Astrocyte (in vitro differentiated cells and primary cell): ENCODE measurements around the gene PPM1L. TPM values are rescaled to one million over a fixed set of nuclear protein-coding genes. Genes with fewer than 3 reads are reported as not detected.
A peak's percentile ranks its signal among the peaks of the same experiment; 100 is the strongest.

Experiments used
- DNase-seq: peaks from one replicate; pipeline ENCODE4 v3.0.0-alpha.2; 2010; ENCODE audit warnings: low read depth
- FAIRE-seq: peaks from 2 replicates; lab custom pipeline; 2011; peaks lifted over from hg19 to GRCh38; lab: Jason Lieb, UNC
- H2AFZ ChIP-seq: 2 replicates; pipeline ENCODE4 v1.6.0; 2012; ENCODE audit warnings: low read depth, low read length, inconsistent platforms
- H3K27ac ChIP-seq: 2 replicates; pipeline ENCODE4 v1.5.1; 2011; ENCODE audit warnings: low read depth, low read length, inconsistent platforms
- H3K27me3 ChIP-seq: 2 replicates; pipeline ENCODE4 v1.6.0; 2011; ENCODE audit warnings: low read length, inconsistent platforms; ENCODE audit not compliant: insufficient read depth
- H3K36me3 ChIP-seq: 2 replicates; pipeline ENCODE4 v1.5.1; 2011; ENCODE audit warnings: low read length, inconsistent platforms; ENCODE audit not compliant: insufficient read depth
- H3K4me1 ChIP-seq: 2 replicates; pipeline ENCODE4 v1.5.1; 2011; ENCODE audit warnings: low read length, inconsistent platforms; ENCODE audit not compliant: insufficient read depth
- H3K4me2 ChIP-seq: 2 replicates; pipeline ENCODE4 v1.6.0; 2012; ENCODE audit warnings: low read length, inconsistent platforms
- H3K4me3 ChIP-seq: 2 replicates; pipeline ENCODE4 v1.5.1; 2011; ENCODE audit warnings: low read depth, mild to moderate bottlenecking, low read length, inconsistent platforms; ENCODE audit not compliant: insufficient read depth
- H3K79me2 ChIP-seq: 2 replicates; pipeline ENCODE4 v1.6.0; 2012; ENCODE audit warnings: mild to moderate bottlenecking, low read length, inconsistent platforms; ENCODE audit not compliant: insufficient read depth
- H3K9ac ChIP-seq: 2 replicates; pipeline ENCODE4 v1.6.0; 2012; ENCODE audit warnings: mild to moderate bottlenecking, low read length, inconsistent platforms
- H3K9me3 ChIP-seq: 2 replicates; pipeline ENCODE4 v1.5.1; 2012; ENCODE audit warnings: low read depth, mild to moderate bottlenecking, low read length, inconsistent platforms; ENCODE audit not compliant: insufficient read depth
- H4K20me1 ChIP-seq: 2 replicates; pipeline ENCODE4 v1.6.0; 2012; ENCODE audit warnings: low read length, inconsistent platforms; ENCODE audit not compliant: insufficient read depth
- H3K27ac Mint-ChIP-seq: one replicate; pipeline ENCODE4 v1.8.0; 2021; ENCODE audit warnings: mild to moderate bottlenecking, mixed read lengths; ENCODE audit not compliant: unreplicated experiment
- H3K27me3 Mint-ChIP-seq: one replicate; pipeline ENCODE4 v1.8.0; 2021; ENCODE audit warnings: low read depth, mixed read lengths; ENCODE audit not compliant: unreplicated experiment
- H3K36me3 Mint-ChIP-seq: one replicate; pipeline ENCODE4 v1.8.0; 2021; ENCODE audit warnings: low read depth, mixed read lengths; ENCODE audit not compliant: unreplicated experiment
- H3K4me1 Mint-ChIP-seq: one replicate; pipeline ENCODE4 v1.8.0; 2021; ENCODE audit warnings: low read depth, mixed read lengths; ENCODE audit not compliant: unreplicated experiment
- H3K4me3 Mint-ChIP-seq: one replicate; pipeline ENCODE4 v1.8.0; 2021; ENCODE audit warnings: mild to moderate bottlenecking, moderate library complexity, mixed read lengths; ENCODE audit not compliant: unreplicated experiment
- H3K9me3 Mint-ChIP-seq: one replicate; pipeline ENCODE4 v1.8.0; 2021; ENCODE audit warnings: mild to moderate bottlenecking, mixed read lengths; ENCODE audit not compliant: unreplicated experiment
- CTCF ChIP-seq: IDR thresholded peaks from 2 replicates; pipeline ENCODE4 v1.5.1; 2011; ENCODE audit warnings: low read depth, mild to moderate bottlenecking, inconsistent platforms, low read length, moderate library complexity; ENCODE audit not compliant: insufficient read depth
- EZH2 ChIP-seq: IDR thresholded peaks from 2 replicates; pipeline ENCODE4 v1.6.1; 2012; ENCODE audit warnings: mild to moderate bottlenecking, low read length, inconsistent platforms; ENCODE audit not compliant: insufficient read depth
- total RNA-seq: library from RNA; stranded (reverse); gene quantifications from 2 replicates; pipeline ENCODE4 v1.2.1, GENCODE V29; 2021

Gene PPM1L
- total RNA-seq, 1 donor from 2014 or later, result 6.3 TPM

GRCh38 chr3:160810362-160811236 lies 54.6 kb downstream of the PPM1L start:
- Histone ChIP-seq H3K9ac (no peak overlapping the region), H3K9me3 (no peaks in the 10 kb centered on the region), H2AFZ (no peak overlapping the region), H3K4me2 (no peak overlapping the region), H3K4me1 (no peaks in the 10 kb centered on the region), H3K79me2 (no peaks in the 10 kb centered on the region), H3K36me3 (no peaks in the 10 kb centered on the region), H3K27me3 (no peaks in the 10 kb centered on the region), H3K27ac (no peak overlapping the region), H3K4me3 (no peak overlapping the region), H4K20me1 (no peaks in the 10 kb centered on the region)
- Mint-ChIP-seq H3K36me3 (no peaks in the 10 kb centered on the region), H3K27ac (no peak overlapping the region), H3K4me1 (peaks cover 2% of the 10 kb centered on the region), H3K9me3 (no peaks in the 10 kb centered on the region), H3K4me3 (no peak overlapping the region), H3K27me3 (no peaks in the 10 kb centered on the region)
- DNase-seq, result peak; percentile 9
- FAIRE-seq, result no peak
- TF ChIP-seq CTCF (no peak), EZH2 (no peak)

- Histone ChIP-seq H3K27me3 (no peaks in the 10 kb centered on the region), H3K36me3 (no peaks in the 10 kb centered on the region), H3K4me3 (no peak overlapping the region), H3K4me2 (no peak overlapping the region), H4K20me1 (no peaks in the 10 kb centered on the region), H3K79me2 (no peaks in the 10 kb centered on the region), H2AFZ (no peak overlapping the region), H3K9ac (no peak overlapping the region), H3K27ac (no peak overlapping the region), H3K9me3 (no peaks in the 10 kb centered on the region), H3K4me1 (no peaks in the 10 kb centered on the region)
- Mint-ChIP-seq H3K4me1 (peaks cover 2% of the 10 kb centered on the region), H3K4me3 (no peak overlapping the region), H3K27me3 (no peaks in the 10 kb centered on the region), H3K9me3 (no peaks in the 10 kb centered on the region), H3K36me3 (no peaks in the 10 kb centered on the region), H3K27ac (no peak overlapping the region)
- DNase-seq (no peak), FAIRE-seq (no peak)
- no peak for TF ChIP-seq CTCF
- no peak for TF ChIP-seq EZH2
Observed at GRCh38 chr3:160811237-160811548, 55.2 kb downstream of the PPM1L start.

DNA sequence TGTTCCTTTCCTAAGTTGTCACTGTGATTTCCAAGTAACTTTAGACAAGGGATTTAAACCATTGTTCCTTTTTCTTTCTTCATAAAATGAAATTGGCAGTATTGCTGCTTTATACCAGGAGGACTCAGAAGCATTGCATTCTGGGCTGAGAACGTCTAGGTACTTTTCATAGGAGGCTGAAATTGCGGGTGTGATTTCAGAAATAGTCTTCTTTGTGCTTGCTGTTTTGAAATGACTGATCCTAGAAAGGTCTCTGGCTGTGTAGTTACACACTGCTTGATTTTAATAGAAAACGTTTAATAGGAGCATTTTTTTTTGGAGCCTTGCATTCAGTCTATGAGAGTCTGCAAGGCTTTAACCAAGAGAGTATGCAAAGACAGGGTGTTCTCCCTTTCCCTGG lies 56.3 kb downstream of the PPM1L start:
- Histone ChIP-seq H3K79me2 (no peaks in the 10 kb centered on the region), H3K36me3 (no peaks in the 10 kb centered on the region), H4K20me1 (no peaks in the 10 kb centered on the region), H3K27me3 (no peaks in the 10 kb centered on the region), H3K4me2 (no peak overlapping the region), H3K9me3 (no peaks in the 10 kb centered on the region), H3K4me1 (no peaks in the 10 kb centered on the region), H2AFZ (no peak overlapping the region), H3K9ac (no peak overlapping the region), H3K27ac (no peak overlapping the region), H3K4me3 (no peak overlapping the region)
- no peak for TF ChIP-seq EZH2
- no peak for TF ChIP-seq CTCF
- Mint-ChIP-seq H3K4me1 (peaks cover 2% of the 10 kb centered on the region), H3K4me3 (no peak overlapping the region), H3K9me3 (no peaks in the 10 kb centered on the region), H3K27me3 (no peaks in the 10 kb centered on the region), H3K36me3 (no peaks in the 10 kb centered on the region), H3K27ac (no peak overlapping the region)
- DNase-seq, result no peak
- FAIRE-seq, result no peak
